GM12892 (cell line): ENCODE measurements around the gene MLLT1.

Source experiments
- DNase-seq: peaks from one replicate; pipeline ENCODE4 v3.0.0; 2011; ENCODE audit not compliant: insufficient read length
- FAIRE-seq: peaks from 2 replicates; lab custom pipeline; 2011; peaks lifted over from hg19 to GRCh38; lab: Jason Lieb, UNC
- POLR2A ChIP-seq: IDR thresholded peaks from 2 replicates; pipeline ENCODE4 v1.6.1; 2011; ENCODE audit warnings: low read depth, low read length, control low read depth
- POLR2AphosphoS5 ChIP-seq: IDR thresholded peaks from 2 replicates; pipeline ENCODE4 v1.6.1; 2011; ENCODE audit warnings: low read depth, low read length, control low read depth
- TAF1 ChIP-seq: IDR thresholded peaks from 2 replicates; pipeline ENCODE4 v1.6.1; 2011; ENCODE audit warnings: low read depth, mild to moderate bottlenecking, control low read depth, low read length, borderline replicate concordance

Gene MLLT1

GRCh38 chr19:6230991-6231448 lies 48.8 kb downstream of the MLLT1 start:
- FAIRE-seq (no peak), DNase-seq (peak; percentile 17)
- TF ChIP-seq POLR2A (no peak), POLR2AphosphoS5 (no peak), TAF1 (no peak)

- FAIRE-seq: no peak
- TF ChIP-seq POLR2A: no peak
- TF ChIP-seq TAF1: no peak
- no peak for TF ChIP-seq POLR2AphosphoS5
Measured at GRCh38 chr19:6229951-6230712, 49.6 kb downstream of the MLLT1 start.

GRCh38 chr19:6229216-6229913 lies 50.4 kb downstream of the MLLT1 start:
- TF ChIP-seq POLR2A (no peak), POLR2AphosphoS5 (no peak)
- peak; percentile 67 for FAIRE-seq
- DNase-seq: peak; percentile 19

More at GRCh38 chr19:6229951-6230712, 49.6 kb downstream of the MLLT1 start:
- peak; percentile 17 for DNase-seq

- DNase-seq: no peak
- no peak for FAIRE-seq
- TF ChIP-seq POLR2AphosphoS5 (no peak), POLR2A (no peak), TAF1 (no peak)
Measured at GRCh38 chr19:6228551-6229215, 51.1 kb downstream of the MLLT1 start.

DNA sequence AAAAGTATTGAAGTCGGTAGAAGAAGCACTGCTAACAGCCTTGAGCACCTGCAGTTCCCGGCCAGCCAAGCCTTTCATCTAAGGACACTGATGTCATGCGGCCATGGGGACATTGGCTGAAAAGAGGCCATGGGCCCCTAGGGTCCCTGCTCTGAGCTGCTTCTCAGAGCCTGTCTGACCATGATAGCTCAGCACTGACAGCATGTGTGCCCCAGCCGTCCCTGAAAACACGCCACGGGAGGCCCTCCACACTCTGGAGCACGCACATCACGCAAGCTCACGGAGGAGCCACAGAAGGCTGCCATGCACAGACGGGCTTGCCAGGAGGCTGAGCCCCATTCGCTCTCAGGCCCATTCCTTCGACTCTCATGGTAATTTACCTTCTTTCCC lies 51.8 kb downstream of the MLLT1 start:
- FAIRE-seq (no peak), DNase-seq (no peak)
- TF ChIP-seq POLR2AphosphoS5 (no peak), POLR2A (no peak), TAF1 (no peak)

- FAIRE-seq: no peak
- no peak for TF ChIP-seq TAF1
- no peak for DNase-seq
Measured at GRCh38 chr19:6227156-6227935, 52.4 kb downstream of the MLLT1 start.

DNA sequence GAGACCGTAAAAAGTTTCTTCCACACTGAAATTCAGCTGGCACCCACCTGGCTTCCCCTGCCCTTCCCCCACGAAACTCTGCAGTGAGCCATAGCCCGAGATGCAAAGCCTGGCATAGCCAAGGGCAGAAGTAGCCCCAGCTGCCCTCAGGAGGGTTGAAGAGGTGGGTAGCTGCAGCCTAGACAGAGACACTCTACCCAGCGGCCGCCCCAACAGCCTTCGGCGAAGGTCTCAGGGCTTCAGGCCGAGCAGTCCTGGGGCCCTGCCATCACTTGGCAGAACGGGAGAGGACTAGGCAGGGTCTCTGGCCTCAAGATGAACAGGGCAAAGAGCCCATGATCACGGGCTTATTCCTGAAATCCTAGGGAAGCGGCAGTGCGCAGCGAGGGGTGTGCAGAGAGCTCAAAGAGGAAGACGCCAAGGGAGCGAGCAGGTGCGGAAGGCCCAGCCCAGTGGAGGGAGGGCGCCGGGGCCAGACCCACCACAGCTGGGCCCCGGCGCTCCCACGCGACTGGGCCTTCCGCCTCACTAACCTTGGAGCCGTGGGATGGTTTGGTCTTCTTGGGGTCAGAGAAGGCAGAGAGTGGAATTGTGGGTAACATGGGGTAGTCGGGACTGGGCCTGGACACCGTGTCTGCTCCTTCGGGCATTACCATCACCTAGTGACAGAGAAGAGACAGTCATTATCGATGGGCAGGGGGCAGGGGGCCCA lies 53.2 kb downstream of the MLLT1 start:
- FAIRE-seq (no peak), DNase-seq (peak; percentile 14)

GRCh38 chr19:6226012-6226411 lies 53.8 kb downstream of the MLLT1 start:
- DNase-seq (no peak), FAIRE-seq (no peak)
- no peak for TF ChIP-seq POLR2A
- no peak for TF ChIP-seq TAF1
- no peak for TF ChIP-seq POLR2AphosphoS5

More for the DNA sequence above, 53.2 kb downstream of the MLLT1 start:
- TF ChIP-seq TAF1 (no peak), POLR2A (no peak), POLR2AphosphoS5 (no peak)

- no peak for FAIRE-seq
Measured at GRCh38 chr19:6225232-6225865, 54.4 kb downstream of the MLLT1 start.

GRCh38 chr19:6224308-6224675 lies 55.5 kb downstream of the MLLT1 start:
- DNase-seq: no peak
- no peak for TF ChIP-seq TAF1
- no peak for TF ChIP-seq POLR2AphosphoS5
- no peak for TF ChIP-seq POLR2A
- FAIRE-seq: no peak

More at GRCh38 chr19:6225232-6225865, 54.4 kb downstream of the MLLT1 start:
- TF ChIP-seq POLR2AphosphoS5 (no peak), POLR2A (no peak), TAF1 (no peak)
- no peak for DNase-seq
